ENCODE results near the gene SPATS2.

The SPATS2 gene

DNA sequence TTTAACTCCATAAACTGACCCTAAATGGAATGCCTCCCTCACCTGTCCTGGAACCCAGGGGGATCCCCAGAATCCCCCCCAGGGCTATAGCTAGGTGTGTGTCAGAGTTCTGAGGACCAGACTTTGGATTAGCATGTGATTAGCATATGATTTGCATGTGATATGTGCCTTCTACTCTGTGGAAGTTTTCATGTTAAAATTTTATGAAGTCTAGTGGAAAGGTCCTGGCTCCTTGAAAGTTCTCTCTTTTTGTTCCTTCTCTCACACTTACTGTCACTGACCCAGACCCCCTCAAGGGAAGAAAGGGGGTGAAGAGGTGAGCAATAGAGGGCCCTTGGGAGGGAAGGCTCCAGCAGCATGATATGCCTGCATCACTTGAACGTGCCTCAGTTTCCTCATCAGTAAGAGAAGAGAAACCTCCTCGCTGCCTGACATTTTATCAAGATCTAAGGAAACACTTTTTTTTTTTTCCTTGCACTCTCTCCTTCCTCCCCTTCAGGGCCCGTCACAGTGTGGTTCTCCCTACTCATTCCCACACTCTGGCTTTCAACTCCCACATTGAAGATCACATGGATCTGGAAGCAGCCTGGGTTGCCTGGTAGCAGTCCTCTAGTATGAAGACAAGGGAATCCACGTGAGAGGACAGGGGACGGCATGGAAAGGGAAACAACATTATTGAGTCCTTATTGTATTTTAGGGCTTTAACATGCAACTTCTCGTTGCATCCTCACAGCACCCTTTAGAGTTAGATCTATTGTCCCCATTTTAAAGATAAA is 27.0 kb upstream of the SPATS2 start:
- H3K4me3 ChIP-seq (ENCODE audit: low read depth, low read length), result no peak overlapping the region
- ChIA-PET CTCF (interaction anchor here (1.2 to 12.8 kb wide), 7 partner anchors 8 to 242 kb away, joined by 3 to 424 read pairs (median 51); partner anchors contain the start of genes DNAJC22, PRPH and TROAP), POLR2A (no interaction called here)
- no peak for DNase-seq (ENCODE audit: low read depth, low spot score)
- TF ChIP-seq, protein P1, sequence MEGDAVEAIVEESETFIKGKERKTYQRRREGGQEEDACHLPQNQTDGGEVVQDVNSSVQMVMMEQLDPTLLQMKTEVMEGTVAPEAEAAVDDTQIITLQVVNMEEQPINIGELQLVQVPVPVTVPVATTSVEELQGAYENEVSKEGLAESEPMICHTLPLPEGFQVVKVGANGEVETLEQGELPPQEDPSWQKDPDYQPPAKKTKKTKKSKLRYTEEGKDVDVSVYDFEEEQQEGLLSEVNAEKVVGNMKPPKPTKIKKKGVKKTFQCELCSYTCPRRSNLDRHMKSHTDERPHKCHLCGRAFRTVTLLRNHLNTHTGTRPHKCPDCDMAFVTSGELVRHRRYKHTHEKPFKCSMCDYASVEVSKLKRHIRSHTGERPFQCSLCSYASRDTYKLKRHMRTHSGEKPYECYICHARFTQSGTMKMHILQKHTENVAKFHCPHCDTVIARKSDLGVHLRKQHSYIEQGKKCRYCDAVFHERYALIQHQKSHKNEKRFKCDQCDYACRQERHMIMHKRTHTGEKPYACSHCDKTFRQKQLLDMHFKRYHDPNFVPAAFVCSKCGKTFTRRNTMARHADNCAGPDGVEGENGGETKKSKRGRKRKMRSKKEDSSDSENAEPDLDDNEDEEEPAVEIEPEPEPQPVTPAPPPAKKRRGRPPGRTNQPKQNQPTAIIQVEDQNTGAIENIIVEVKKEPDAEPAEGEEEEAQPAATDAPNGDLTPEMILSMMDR (IDR thresholded peaks at IDR 0.05; ENCODE audit: insufficient read depth, low read length, missing control alignments), result no peak

DNA sequence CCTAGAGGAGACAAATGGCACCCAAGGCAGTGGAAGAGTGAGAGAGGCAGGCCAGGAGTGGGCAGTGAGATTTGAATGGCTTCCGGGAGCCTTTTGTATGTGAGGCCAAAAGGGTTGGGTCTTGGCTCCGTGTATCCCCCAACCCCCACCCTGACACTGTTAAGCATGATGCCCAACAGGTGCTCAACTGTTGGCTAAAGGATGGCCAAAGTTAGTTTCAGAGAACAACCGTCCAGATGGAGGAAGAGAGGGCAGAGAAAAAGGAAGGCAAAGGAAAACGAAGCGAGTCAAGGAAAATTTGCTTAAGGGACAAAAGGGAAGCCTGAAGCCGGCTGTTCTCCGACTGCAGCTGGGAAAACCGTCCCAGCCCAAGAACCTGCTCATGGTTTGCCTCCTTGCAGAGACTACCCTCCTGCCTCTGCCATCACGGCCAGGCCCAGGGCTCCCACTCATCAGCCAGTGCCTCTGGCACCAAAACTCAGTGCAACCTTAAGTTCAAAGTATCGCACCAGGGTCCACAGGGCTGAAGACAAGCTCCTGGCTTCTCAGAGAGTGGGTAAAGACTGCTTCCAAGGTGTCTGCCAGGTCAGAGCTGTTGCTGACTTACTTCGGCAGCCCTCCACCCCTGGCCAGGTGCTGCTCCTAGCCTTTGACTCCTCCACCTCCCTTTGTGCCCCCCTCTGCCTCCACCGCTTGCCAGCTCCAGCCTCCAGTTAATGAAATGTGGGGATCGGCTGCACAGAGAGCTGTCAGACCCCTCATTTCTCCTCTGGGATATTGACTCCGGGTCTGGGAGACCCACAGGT is 26.1 kb upstream of the SPATS2 start:
- POLR2A ChIA-PET, result interaction anchor here (1.0 to 1.3 kb wide), 2 partner anchors 19 to 26 kb away, joined by 4 read pairs; partner anchors contain the start of gene SPATS2
- no peak for DNase-seq (ENCODE audit: low read depth, low spot score)
- no peak overlapping the region for H3K4me3 ChIP-seq (ENCODE audit: low read depth, low read length)
- TF ChIP-seq, protein P1 (IDR thresholded peaks at IDR 0.05; ENCODE audit: insufficient read depth, low read length, missing control alignments), result no peak
- CTCF ChIA-PET, result interaction anchor here (0.6 to 3.9 kb wide), 37 partner anchors 9 to 382 kb away, joined by 3 to 111 read pairs (median 6); partner anchors contain the start of genes PRPH, SPATS2 and TROAP

DNA sequence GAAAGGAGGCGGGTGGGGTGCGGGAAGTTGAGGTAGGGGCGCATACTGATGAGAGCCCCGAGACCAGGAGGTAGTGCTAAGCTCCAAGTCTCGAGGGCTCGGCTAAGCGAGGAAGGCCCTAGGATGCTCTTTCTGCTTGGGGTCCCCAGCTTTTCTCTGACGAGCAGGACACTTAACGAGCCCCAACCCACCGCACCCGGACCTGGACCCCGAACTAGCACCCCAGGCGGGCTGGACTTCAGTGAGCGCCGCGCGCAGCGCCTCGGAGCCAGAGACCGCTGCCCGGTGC is 25.5 kb upstream of the SPATS2 start:
- ChIA-PET POLR2A (interaction anchor here (1.0 to 1.3 kb wide), 2 partner anchors 20 to 25 kb away, joined by 4 read pairs; partner anchors contain the start of gene SPATS2), CTCF (interaction anchor here (0.5 to 3.9 kb wide), 42 partner anchors 10 to 381 kb away, joined by 3 to 111 read pairs (median 6); partner anchors contain the start of genes PRPH, SPATS2 and TROAP)
- TF ChIP-seq, protein P1 (IDR thresholded peaks at IDR 0.05; ENCODE audit: insufficient read depth, low read length, missing control alignments), result no peak
- peak overlapping the region; percentile 45; the same call in 1 of the 2 replicates for H3K4me3 ChIP-seq (ENCODE audit: low read depth, low read length)
- no peak for DNase-seq (ENCODE audit: low read depth, low spot score)

DNA sequence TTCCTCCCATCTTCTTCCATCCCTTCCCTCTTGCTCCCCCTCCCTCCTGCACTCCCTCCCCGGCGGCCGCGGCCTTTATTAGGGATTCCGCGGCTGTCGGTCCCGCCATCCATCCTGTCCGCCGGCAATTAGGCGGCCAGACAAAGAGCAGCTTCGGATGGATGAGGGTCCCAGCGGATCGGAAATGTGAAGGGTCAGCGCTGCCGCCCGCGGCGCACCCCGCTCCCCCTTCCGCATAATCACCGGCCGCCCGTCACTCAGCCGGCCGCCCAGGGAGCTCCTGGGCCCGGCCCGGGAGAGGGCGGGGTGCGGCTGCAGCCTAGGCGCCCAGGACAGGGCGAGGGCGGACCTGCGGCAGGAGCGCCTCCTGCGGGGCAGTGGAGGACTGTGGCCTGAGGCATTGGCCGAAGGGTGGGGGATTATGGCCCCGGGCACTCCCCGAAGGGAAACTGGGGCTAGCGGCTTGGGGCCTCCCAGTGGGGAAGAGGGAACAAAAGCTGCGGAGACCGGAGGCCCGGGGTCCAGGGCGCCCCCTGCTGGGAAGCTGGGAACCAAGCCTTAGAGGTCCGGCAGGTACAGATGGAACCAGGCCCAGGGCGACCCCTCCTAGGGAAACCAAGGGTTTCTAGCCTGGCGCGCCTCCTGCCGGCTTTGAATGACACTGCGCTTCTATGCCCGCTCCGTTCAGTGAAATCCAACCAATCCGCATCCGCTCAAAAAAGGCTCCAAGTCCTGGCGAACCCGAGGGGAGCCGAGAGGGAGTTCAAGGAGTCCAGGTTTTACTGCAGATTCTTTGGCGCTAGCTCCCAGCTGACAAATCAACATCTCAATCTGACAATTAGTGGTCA is 25.0 kb upstream of the SPATS2 start:
- ChIA-PET CTCF (interaction anchor here (0.5 to 3.9 kb wide), 56 partner anchors 10 to 381 kb away, joined by 3 to 111 read pairs (median 4); partner anchors contain the start of genes PRPH, SPATS2 and TROAP), POLR2A (interaction anchor here (0.6 to 1.3 kb wide), 3 partner anchors 20 to 34 kb away, joined by 4 read pairs; partner anchors contain the start of gene SPATS2)
- TF ChIP-seq, protein P1 (IDR thresholded peaks at IDR 0.05; ENCODE audit: insufficient read depth, low read length, missing control alignments), result peak; percentile 67
- DNase-seq (ENCODE audit: low read depth, low spot score), result no peak
- H3K4me3 ChIP-seq (ENCODE audit: low read depth, low read length), result peak overlapping the region; percentile 45

DNA sequence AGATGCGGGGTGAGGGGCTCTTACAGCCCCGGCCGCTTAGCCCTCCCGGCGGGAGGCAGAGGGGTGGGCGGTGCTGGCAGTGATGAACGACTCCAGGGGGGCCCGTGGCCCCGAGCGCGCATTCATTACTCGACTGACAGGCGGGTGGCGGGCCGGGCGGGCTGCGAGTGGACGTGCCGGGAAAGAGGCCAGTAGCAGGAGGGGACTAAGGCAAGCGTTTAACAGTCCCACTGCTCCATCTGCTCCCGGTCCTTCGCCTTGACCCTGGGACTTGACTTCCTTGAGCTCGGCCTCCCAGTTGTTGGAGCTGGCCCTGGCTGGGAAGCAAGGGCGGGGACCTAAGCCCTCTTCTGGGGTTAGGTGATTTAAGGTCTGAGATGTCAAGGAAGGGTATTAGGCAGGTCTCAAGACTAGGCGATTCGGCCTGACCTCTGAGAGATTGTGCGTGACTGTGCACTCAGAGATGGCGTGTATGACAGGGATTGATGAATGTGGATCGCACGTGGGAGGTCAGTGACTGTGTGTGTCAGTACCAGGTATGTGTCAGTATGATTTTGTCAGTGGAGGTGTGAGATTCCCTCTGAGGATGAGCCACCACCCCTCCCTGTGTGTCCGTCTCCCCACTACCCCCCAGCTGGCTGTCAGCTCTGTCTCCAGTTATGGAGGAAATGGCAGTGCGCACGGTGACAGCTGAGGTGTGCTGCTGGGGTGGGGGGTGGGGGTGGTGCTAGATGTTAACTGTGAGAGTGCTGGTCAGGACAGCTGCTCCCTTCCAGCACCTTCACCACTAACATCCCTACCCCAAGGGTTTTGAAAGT is 24.1 kb upstream of the SPATS2 start:
- CTCF ChIA-PET, result interaction anchor here (0.6 to 3.9 kb wide), 40 partner anchors 9 to 276 kb away, joined by 3 to 111 read pairs (median 5); partner anchors contain the start of genes PRPH, SPATS2 and TROAP
- peak overlapping the region; percentile 33 for H3K4me3 ChIP-seq (ENCODE audit: low read depth, low read length)
- no peak for DNase-seq (ENCODE audit: low read depth, low spot score)
- POLR2A ChIA-PET, result interaction anchor here (0.6 kb wide), 1 partner anchor 35 kb away, joined by 4 read pairs; no protein-coding TSS in a partner anchor
- TF ChIP-seq, protein P1 (IDR thresholded peaks at IDR 0.05; ENCODE audit: insufficient read depth, low read length, missing control alignments), result no peak

Measured in AG04449 (cell line).